ENCODE measurements around the gene NOBOX.
A peak's percentile ranks its signal among the peaks of the same experiment; 100 is the strongest.
"Not testable (repeated sequence)": the region's sequence is repeated elsewhere in the genome, so short reads cannot be mapped to it uniquely, and the experiment has no call there.

Gene NOBOX

GRCh38 chr7:144391823-144392255 is 11.7 kb downstream of the NOBOX start:
- DNase-seq (ENCODE audit: low spot score): peak; percentile 75

- no peak for DNase-seq (ENCODE audit: low spot score)
These were observed 12.5 kb downstream of the NOBOX start for GRCh38 chr7:144391014-144391413.

- DNase-seq (ENCODE audit: low spot score): no peak
These were observed 13.0 kb downstream of the NOBOX start for GRCh38 chr7:144390481-144390880.

GRCh38 chr7:144388950-144389349 is 14.5 kb downstream of the NOBOX start:
- DNase-seq (ENCODE audit: low spot score): no peak

- no peak for DNase-seq (ENCODE audit: low spot score)
These were observed 16.8 kb downstream of the NOBOX start for GRCh38 chr7:144386741-144387140.

GRCh38 chr7:144384555-144385245 is 18.8 kb downstream of the NOBOX start:
- DNase-seq (ENCODE audit: low spot score): no peak

- DNase-seq (ENCODE audit: low spot score): no peak
These were observed 19.4 kb downstream of the NOBOX start for GRCh38 chr7:144384071-144384470.

GRCh38 chr7:144379776-144380384 is 23.6 kb downstream of the NOBOX start:
- DNase-seq (ENCODE audit: low spot score): no peak

- no peak for DNase-seq (ENCODE audit: low spot score)
These were observed 24.8 kb downstream of the NOBOX start for GRCh38 chr7:144378651-144379050.

GRCh38 chr7:144369221-144369620 is 34.3 kb downstream of the NOBOX start:
- DNase-seq (ENCODE audit: low spot score): not testable (repeated sequence)

- DNase-seq (ENCODE audit: low spot score): not testable (repeated sequence)
These were observed 36.2 kb downstream of the NOBOX start for GRCh38 chr7:144367250-144367649.

GRCh38 chr7:144365523-144365922 is 38.0 kb downstream of the NOBOX start:
- DNase-seq (ENCODE audit: low spot score): not testable (repeated sequence)

GRCh38 chr7:144362061-144362460 is 41.4 kb downstream of the NOBOX start:
- not testable (repeated sequence) for DNase-seq (ENCODE audit: low spot score)

- DNase-seq (ENCODE audit: low spot score): not testable (repeated sequence)
These were observed 46.6 kb downstream of the NOBOX start for GRCh38 chr7:144356860-144357259.

GRCh38 chr7:144356185-144356584 is 47.3 kb downstream of the NOBOX start:
- not testable (repeated sequence) for DNase-seq (ENCODE audit: low spot score)

GRCh38 chr7:144355176-144355822 is 48.2 kb downstream of the NOBOX start, which contains the start of gene ARHGEF5:
Gene ARHGEF5, plus strand, starts transcription at chr7:144355402. Its CDS starts 7,268 bp downstream, at chr7:144362670.
- not testable (repeated sequence) for DNase-seq (ENCODE audit: low spot score)

GRCh38 chr7:144351667-144352066 is 51.8 kb downstream of the NOBOX start:
- DNase-seq (ENCODE audit: low spot score): not testable (repeated sequence)

- not testable (repeated sequence) for DNase-seq (ENCODE audit: low spot score)
These were observed 54.9 kb downstream of the NOBOX start for GRCh38 chr7:144348625-144349024.
